Testis (tissue), 3 donors: ENCODE measurements around the gene SPSB1. TPM values are rescaled to one million over a fixed set of nuclear protein-coding genes. Genes with fewer than 3 reads are reported as not detected.

Source experiments
- DNase-seq: peaks from one replicate; pipeline ENCODE4 v3.0.0-alpha.2; 2019
- H3K27ac ChIP-seq, 2 donors: fragments of 200-600 bp; sonication (generic); one replicate each; pipeline ENCODE4 v1.5.1; 2019
- H3K27me3 ChIP-seq: fragments of 200-600 bp; sonication (generic); one replicate; pipeline ENCODE4 v1.5.1; 2019
- H3K36me3 ChIP-seq: fragments of 200-600 bp; sonication (generic); one replicate; pipeline ENCODE4 v1.5.1; 2017; ENCODE audit warnings: low read depth; ENCODE audit errors: missing control alignments
- H3K4me1 ChIP-seq: fragments of 200-600 bp; sonication (generic); one replicate; pipeline ENCODE4 v1.5.1; 2019
- H3K4me3 ChIP-seq, 2 donors: fragments of 200-600 bp; sonication (generic); one replicate each; pipeline ENCODE4 v1.5.1; 2017 to 2019
- H3K9me3 ChIP-seq: fragments of 200-600 bp; sonication (generic); one replicate; pipeline ENCODE4 v1.5.1; 2017
- POLR2A ChIP-seq: fragments of 450-650 bp; IDR thresholded peaks from one replicate; pipeline ENCODE4 v1.6.1; 2017; ENCODE audit warnings: antibody characterized with exemption, mild to moderate bottlenecking, moderate library complexity
- WGBS, 2 donors: methylation state at CpG; one replicate each; pipeline ENCODE4 v1.1.5; 2018; 5-methylcytosine and 5-hydroxymethylcytosine counted together
- intact Hi-C: fragments of 100-400 bp; cut with DNase I; formaldehyde crosslinking; loops from one replicate; pipeline ENCODE4 v1.15.1; 2023; ENCODE audit warnings: low total_unique reads
- polyA plus RNA-seq: library from polyadenylated mRNA; stranded (reverse); fragments of 350-450 nt; fragmentation: Illumina TruSeq; extraction: RNeasy Lipid Tissue Mini Kit (QIAGEN cat#74804); gene quantifications from one replicate; pipeline ENCODE4 v1.2.3, GENCODE V29; 2014; ENCODE audit warnings: low read depth, low replicate concordance; ENCODE audit not compliant: insufficient read depth
- total RNA-seq, 2 donors: library from RNA; depleted of rRNA; stranded (reverse); fragments of >200 nt; gene quantifications; one replicate each; pipeline ENCODE4 v1.2.3, GENCODE V29; 2016
- TF ChIP-seq, protein P1 (sequence below), 3 experiments: fragments of 450-650 bp in 2 of 3; fragments of 200-600 bp in 1 of 3; sonication (generic) in 1 of 3; IDR thresholded peaks; one replicate each; pipeline ENCODE4 v1.5.1; 2016 to 2019; ENCODE audit warnings: antibody characterized with exemption in 3 of 3, mild to moderate bottlenecking in 2 of 3, moderate library complexity in 1 of 3

Gene SPSB1
- total and polyA plus RNA-seq, 3 donors from 2014 or later = 19.8 to 37.9 (median 30.0) TPM

DNA sequence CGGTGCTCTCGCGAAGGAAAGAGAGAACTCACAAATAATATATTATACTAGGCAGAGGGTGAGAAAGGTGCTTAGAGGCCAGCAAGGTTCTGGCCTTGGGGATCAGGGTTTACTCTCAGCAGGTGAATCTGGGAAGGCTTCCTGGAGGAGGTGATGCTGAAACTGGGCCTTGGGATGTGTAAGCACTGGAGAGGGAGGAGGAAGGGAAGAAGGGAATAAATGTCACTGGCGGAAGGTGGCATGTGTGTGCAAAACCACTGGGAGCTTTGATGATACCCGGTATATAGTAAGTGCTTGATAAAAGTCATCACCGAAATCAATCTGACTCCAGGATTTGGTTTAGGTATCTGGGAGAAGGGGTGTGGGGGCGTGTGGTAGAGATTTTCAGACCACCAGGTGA lies 24.4 kb downstream of the SPSB1 start:
- TF ChIP-seq POLR2A = no peak
- TF ChIP-seq, protein P1, sequence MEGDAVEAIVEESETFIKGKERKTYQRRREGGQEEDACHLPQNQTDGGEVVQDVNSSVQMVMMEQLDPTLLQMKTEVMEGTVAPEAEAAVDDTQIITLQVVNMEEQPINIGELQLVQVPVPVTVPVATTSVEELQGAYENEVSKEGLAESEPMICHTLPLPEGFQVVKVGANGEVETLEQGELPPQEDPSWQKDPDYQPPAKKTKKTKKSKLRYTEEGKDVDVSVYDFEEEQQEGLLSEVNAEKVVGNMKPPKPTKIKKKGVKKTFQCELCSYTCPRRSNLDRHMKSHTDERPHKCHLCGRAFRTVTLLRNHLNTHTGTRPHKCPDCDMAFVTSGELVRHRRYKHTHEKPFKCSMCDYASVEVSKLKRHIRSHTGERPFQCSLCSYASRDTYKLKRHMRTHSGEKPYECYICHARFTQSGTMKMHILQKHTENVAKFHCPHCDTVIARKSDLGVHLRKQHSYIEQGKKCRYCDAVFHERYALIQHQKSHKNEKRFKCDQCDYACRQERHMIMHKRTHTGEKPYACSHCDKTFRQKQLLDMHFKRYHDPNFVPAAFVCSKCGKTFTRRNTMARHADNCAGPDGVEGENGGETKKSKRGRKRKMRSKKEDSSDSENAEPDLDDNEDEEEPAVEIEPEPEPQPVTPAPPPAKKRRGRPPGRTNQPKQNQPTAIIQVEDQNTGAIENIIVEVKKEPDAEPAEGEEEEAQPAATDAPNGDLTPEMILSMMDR (IDR thresholded peaks at IDR 0.05) = no peak
- intact Hi-C loops = loop anchor here (10.0 kb wide), 1 partner anchor 58 kb away; no protein-coding TSS in a partner anchor
- no peaks in the 10 kb centered on the region for H3K9me3 ChIP-seq
- no peaks in the 10 kb centered on the region for H3K27me3 ChIP-seq
- no peak overlapping the region for H3K4me3 ChIP-seq
- H3K4me1 ChIP-seq = peaks cover 30% of the 10 kb centered on the region
- whole genome bisulfite sequencing, 2 donors = 91 to 92% methylated on average over 7 of the region's 7 CpGs
- H3K36me3 ChIP-seq = no peaks in the 10 kb centered on the region
- no peak overlapping the region for H3K27ac ChIP-seq
- DNase-seq = no peak

DNA sequence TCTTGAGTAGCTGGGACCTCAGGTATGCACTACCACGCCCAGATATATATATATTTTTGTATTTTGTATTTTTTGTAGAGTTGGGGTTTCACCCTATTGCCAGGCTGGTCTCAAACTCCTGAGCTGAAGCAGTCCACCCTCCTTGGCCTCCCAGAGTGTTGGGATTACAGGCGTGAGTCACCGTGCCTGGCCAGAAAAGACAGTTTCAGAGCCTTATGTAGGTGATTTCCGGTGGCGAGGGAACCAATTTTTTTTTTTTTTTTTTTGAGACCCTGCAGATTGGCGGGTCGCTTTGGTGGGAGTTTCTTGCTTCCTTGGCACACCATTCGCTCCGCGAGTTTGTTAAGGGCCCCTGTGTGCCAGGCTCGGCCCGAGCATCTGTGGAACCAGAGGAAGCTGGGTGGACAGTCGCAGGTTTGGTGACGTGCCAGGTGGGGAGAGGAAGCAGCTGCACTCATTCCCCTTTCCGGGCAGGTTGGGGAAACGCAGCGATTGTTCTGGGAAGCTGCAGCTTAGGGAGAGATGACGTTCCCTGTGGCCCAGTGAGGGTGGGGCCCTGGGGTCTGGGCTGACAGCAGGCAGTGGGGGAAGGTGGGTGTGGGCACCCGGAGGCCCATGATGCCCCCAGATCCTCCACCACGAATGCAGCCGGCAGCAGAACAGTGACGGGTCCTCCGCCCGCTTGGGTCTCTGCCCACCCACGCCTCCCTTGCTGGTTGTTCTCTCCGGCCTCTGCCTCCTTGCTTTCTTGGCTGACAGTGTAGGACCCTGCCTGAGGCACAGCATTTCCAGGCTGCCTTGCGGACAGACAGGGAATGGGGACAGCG lies 25.1 kb downstream of the SPSB1 start:
- H3K4me1 ChIP-seq = peaks cover 36% of the 10 kb centered on the region
- no peaks in the 10 kb centered on the region for H3K9me3 ChIP-seq
- no peak overlapping the region for H3K4me3 ChIP-seq
- 35 to 56% methylated on average over 24 to 28 of the region's 28 CpGs for WGBS, 2 donors
- DNase-seq = peak; percentile 63
- peak overlapping the region in 1 of 2 donors; percentile 36 for H3K27ac ChIP-seq
- intact Hi-C loops = loop anchor here (10.0 kb wide), 1 partner anchor 57 kb away; no protein-coding TSS in a partner anchor
- TF ChIP-seq, protein P1 (IDR thresholded peaks at IDR 0.05) = no peak
- TF ChIP-seq POLR2A = no peak
- H3K36me3 ChIP-seq = no peaks in the 10 kb centered on the region
- H3K27me3 ChIP-seq = no peaks in the 10 kb centered on the region

DNA sequence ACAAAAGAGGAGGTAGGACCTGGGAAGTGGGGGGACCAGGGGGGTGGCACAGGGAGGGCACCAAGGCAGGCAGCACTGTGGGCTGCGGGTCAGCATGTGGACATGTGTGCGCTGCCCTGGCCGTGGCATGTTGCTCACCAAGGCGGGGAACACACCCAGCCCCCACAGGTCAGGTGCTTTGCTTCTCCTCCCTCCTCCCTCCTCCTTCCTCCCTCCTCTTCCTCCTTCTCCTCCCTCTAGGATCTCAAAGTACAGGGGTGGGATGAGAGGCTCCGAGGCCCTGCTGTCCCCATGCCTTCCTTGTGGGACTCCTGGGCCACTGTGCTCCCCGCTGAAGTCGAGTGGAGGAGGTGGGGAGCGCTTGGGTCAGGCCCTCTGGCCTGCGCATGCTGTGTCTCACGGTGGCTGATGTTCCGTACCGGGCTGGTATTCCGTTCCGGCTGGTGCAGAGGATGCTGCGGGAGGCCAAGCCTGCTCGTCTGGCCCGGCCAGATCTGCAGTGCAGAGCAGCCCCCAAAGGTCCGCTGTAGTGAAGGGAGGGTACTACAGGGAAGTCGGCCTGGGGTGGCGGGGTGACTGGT lies 26.6 kb downstream of the SPSB1 start:
- H3K4me1 ChIP-seq = peaks cover 39% of the 10 kb centered on the region
- 90 to 93% methylated on average over 16 to 20 of the region's 20 CpGs for whole genome bisulfite sequencing, 2 donors
- H3K9me3 ChIP-seq = no peaks in the 10 kb centered on the region
- H3K27ac ChIP-seq = no peak overlapping the region
- DNase-seq = no peak
- no peak for TF ChIP-seq POLR2A
- TF ChIP-seq, protein P1 (IDR thresholded peaks at IDR 0.05) = no peak
- H3K36me3 ChIP-seq = no peaks in the 10 kb centered on the region
- intact Hi-C loops = loop anchor here (10.0 kb wide), 1 partner anchor 56 kb away; no protein-coding TSS in a partner anchor
- no peaks in the 10 kb centered on the region for H3K27me3 ChIP-seq
- H3K4me3 ChIP-seq = no peak overlapping the region

DNA sequence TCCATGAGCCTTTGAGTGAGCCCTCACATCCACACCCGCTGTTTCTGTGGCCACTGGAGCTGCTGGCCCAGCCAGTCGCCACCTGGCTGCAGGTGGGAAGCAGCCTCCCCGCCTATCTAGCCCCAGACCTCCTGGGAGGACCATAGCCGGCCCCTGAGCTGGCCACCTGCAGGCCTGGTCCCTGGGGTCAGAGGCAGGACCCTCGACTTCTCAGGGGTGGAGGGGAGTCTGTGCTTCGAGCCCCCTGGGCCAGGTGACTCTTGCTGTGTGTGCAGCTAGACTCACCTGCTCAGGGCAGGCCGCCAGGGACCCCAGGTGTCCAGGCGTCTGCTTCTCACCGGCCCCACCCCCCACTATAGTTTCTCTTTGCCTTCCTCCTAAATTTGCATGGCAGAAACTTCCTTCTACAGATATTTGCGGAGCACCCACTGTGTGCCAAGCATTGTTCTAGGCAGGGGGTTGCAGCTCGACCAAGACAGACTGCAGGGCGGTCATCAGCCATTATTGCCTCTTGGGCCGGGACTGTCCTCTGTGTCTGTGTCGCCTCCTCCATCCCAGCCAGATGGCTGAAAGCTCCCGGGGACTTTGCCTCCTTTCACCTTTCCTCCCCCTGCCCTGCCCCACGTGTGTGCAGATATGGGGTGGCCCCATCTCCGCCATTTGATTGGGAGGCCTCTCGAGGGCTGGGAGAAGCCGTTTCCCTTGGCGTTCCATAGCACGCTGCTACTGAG lies 27.3 kb downstream of the SPSB1 start:
- WGBS, 2 donors = 78 to 85% methylated on average over 12 to 21 of the region's 21 CpGs
- H3K4me1 ChIP-seq = peaks cover 39% of the 10 kb centered on the region

More for the DNA sequence above, 27.3 kb downstream of the SPSB1 start:
- Histone ChIP-seq H3K27me3 (no peaks in the 10 kb centered on the region), H3K36me3 (no peaks in the 10 kb centered on the region), H3K9me3 (no peaks in the 10 kb centered on the region), H3K4me3 (no peak overlapping the region), H3K27ac (no peak overlapping the region)
- TF ChIP-seq, protein P1 (IDR thresholded peaks at IDR 0.05) = no peak
- TF ChIP-seq POLR2A = no peak
- no peak for DNase-seq
- intact Hi-C loops = loop anchor here (10.0 kb wide), 1 partner anchor 55 kb away; no protein-coding TSS in a partner anchor
